PFSK-1 (cell line): ENCODE measurements around the gene BMP7.

Source experiments
- POLR2AphosphoS5 ChIP-seq: IDR thresholded peaks from 2 replicates; pipeline ENCODE4 v1.6.1; 2012; ENCODE audit warnings: low read depth, mild to moderate bottlenecking, control low read depth, low read length, moderate library complexity
- SIN3A ChIP-seq: IDR thresholded peaks from 2 replicates; pipeline ENCODE4 v1.6.1; 2012; ENCODE audit warnings: mild to moderate bottlenecking, low read length, moderate library complexity, borderline replicate concordance; ENCODE audit not compliant: insufficient read depth

DNA sequence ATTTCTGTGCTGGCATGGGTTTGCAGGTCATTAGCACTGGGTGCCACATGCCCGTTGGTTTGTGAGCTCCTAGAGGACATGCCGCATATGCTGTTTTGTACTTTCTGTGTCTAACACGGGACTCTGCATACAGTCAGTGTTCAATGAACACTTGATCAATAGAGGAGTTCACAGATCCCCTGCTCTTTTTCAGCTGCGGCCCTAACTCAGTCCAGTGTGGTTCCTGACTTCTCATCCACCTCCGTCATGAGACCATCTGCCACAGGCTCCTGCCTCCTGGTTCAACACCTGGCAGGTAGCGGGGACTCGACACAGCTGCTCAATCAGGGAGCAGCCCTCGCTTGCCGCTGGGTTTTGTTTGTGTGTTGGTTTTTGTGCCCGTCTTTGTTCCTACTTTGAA is 13.8 kb upstream of the BMP7 start:
- TF ChIP-seq SIN3A (no peak), POLR2AphosphoS5 (no peak)
